Endometrial microvascular endothelial cells (primary cell): Measurements from ENCODE around the gene MRPL43. TPM values are rescaled to one million over a fixed set of nuclear protein-coding genes. Genes with fewer than 3 reads are reported as not detected.
"Not testable (repeated sequence)": the region's sequence is repeated elsewhere in the genome, so short reads cannot be mapped to it uniquely, and the experiment has no call there.

Source experiments
- in situ Hi-C: cut with HindIII; loops from 2 replicates; pipeline ENCODE4 v1.10.0; 2017; ENCODE audit warnings: low sequenced_read_pairs, low pct_unique_long_range_greater_than_20kb; ENCODE audit errors: inconsistent ontology term
- total RNA-seq: library from RNA; depleted of rRNA; stranded (reverse); fragments of >200 nt; gene quantifications from one replicate; pipeline ENCODE4 v1.2.3, GENCODE V29; 2015; ENCODE audit errors: inconsistent ontology term

The MRPL43 gene
- total RNA-seq, 1 donor from 2014 or later = 93.8 TPM

GRCh38 chr10:100988166-100988565 is 869 bp upstream of the MRPL43 start:
- in situ Hi-C loops = no loop called here

DNA sequence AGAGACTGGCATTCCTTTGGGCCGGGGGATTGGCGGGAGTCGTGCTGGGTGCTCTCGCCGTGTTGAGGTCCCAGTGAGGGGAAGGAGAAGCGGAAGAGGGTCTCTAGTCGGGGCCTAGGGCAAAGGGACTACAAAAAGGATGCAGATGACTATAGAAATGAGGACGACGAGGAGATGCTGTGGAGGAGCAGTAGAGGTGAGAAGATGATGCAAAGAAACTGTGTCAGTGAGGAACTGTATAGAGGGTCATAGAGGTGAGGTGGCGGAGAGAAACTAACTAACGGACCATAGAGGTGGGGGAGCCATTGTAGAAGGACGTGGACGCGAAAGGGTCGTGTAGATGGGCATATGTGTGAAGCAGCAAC is 370 bp upstream of the MRPL43 start:
- in situ Hi-C loops = no loop called here

DNA sequence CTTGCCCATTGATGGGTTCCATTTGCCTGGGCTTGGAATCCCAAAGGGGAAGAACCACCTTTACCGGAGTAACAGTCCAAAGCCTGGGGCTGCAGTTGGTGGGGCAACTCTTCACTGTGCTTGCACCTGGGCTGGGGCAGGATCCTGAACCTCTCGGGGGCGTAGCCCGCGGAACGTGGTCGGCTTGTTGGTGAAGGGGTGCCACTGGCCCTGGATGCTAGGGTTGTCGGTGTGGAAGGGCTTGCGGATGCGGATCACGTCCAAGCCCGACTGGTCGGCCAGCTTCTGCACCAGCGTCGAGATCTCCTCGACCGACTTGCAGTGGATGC is 710 bp downstream of the MRPL43 start:
- in situ Hi-C loops = no loop called here

DNA sequence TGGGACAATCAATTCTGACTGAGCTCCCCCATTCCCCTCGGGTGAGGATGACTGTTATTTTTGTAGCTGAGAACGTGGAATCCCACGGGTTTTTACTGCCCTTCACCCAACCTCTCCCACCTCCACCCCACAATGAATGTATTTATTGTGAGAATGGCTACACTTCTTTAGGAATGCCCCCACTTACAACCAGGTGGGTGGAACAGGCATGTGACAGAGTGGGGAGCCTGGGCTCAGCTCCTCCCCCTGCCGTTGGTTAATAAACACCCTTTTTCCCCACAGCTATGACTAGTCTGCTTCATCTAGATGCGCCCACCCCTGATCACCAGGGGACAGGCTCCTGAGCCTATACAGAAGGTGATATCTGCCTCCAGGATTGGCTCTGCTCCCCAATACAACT is 2.0 kb downstream of the MRPL43 start:
- in situ Hi-C loops = no loop called here

GRCh38 chr10:100984672-100985177 is 2.6 kb downstream of the MRPL43 start:
- in situ Hi-C loops = no loop called here

- in situ Hi-C loops = no loop called here
Measured at GRCh38 chr10:100983868-100984671, 3.2 kb downstream of the MRPL43 start.

- in situ Hi-C loops = no loop called here
Measured at GRCh38 chr10:100982916-100983830, 4.1 kb downstream of the MRPL43 start.

GRCh38 chr10:100981178-100981772 is 6.0 kb downstream of the MRPL43 start:
- in situ Hi-C loops = no loop called here

DNA sequence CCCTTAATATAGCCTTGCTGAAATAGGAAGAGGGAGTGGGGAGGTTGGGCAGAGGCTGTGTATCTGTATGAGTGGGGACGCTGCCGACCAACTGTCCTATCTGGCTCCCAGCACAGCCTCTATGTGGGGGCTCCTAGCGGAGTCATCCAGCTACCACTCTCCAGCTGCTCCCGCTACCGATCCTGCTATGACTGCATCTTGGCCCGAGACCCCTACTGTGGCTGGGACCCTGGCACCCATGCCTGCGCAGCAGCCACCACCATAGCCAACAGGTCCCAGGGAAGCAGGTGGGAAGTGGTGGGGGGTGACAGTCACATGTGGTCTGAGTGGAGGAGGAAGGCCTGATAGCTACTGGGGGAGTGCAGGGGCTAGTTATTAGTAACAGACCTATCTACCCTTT is 6.6 kb downstream of the MRPL43 start:
- in situ Hi-C loops = no loop called here

GRCh38 chr10:100980311-100980710 is 7.0 kb downstream of the MRPL43 start:
- in situ Hi-C loops = no loop called here

GRCh38 chr10:100979791-100980272 is 7.5 kb downstream of the MRPL43 start:
- in situ Hi-C loops = no loop called here

GRCh38 chr10:100978901-100979195 is 8.4 kb downstream of the MRPL43 start:
- in situ Hi-C loops = no loop called here

- in situ Hi-C loops = no loop called here
Measured at GRCh38 chr10:100978121-100978900, 9.0 kb downstream of the MRPL43 start.

GRCh38 chr10:100977436-100977835 is 9.9 kb downstream of the MRPL43 start:
- in situ Hi-C loops = no loop called here

DNA sequence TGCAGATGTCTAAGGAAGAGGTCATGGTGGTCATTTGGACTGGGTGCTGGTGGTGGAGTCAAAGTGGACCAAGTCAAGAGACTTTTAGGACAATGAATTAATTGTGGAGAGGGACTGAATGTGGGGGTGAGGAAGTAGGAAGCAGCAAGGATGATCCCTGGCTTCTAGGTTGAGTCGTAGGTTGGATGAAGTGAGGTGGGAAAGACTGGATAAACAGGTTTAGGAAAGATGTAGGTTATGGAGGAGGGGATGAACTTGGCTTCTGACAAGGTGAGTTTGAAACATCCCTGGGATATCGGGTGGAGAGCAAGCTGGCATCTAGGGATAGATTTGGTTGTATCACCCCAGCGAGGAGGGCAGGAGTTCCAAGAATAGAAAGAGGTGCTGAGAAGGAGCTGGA is 10.4 kb downstream of the MRPL43 start:
- in situ Hi-C loops = no loop called here

DNA sequence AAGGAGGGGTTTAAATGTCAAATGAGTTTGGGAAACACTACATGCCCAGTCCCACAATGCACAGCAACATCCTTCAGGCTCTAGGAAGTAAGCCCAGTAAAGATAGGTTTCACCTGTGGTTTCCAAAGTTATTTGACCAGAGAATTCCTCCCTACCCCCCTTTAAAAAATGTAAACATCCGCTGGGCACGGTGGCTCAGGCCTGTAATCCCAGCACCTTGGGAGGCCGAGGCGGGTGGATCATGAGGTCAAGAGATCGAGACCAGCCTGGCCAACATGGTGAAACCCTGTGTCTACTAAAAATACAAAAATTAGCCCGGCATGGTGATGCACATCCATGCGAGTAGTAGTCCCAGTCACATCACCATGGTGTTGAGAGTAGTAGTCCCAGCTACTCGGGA is 11.9 kb downstream of the MRPL43 start:
- in situ Hi-C loops = not testable (repeated sequence)

- in situ Hi-C loops = no loop called here
Measured at GRCh38 chr10:100972904-100973535, 14.3 kb downstream of the MRPL43 start.

- in situ Hi-C loops = no loop called here
Measured at GRCh38 chr10:100972115-100972903, 15.0 kb downstream of the MRPL43 start.
